Esophagus squamous epithelium (tissue), 4 donors: ENCODE results near the gene HDHD5.

Experiments
- CTCF ChIP-seq, 6 experiments: fragments of 450-650 bp in 4 of 6; fragments of 200-600 bp in 2 of 6; sonication (generic) in 2 of 6; IDR thresholded peaks; one replicate each; pipeline ENCODE4 v1.5.1; 2016 to 2019; ENCODE audit warnings: antibody characterized with exemption in 6 of 6, mild to moderate bottlenecking in 4 of 6, moderate library complexity in 4 of 6
- POLR2A ChIP-seq, 4 donors: fragments of 450-650 bp; IDR thresholded peaks; one replicate each; pipeline ENCODE4 v1.6.1; 2017; ENCODE audit warnings: antibody characterized with exemption in 4 of 4, mild to moderate bottlenecking in 4 of 4, moderate library complexity in 3 of 4

DNA sequence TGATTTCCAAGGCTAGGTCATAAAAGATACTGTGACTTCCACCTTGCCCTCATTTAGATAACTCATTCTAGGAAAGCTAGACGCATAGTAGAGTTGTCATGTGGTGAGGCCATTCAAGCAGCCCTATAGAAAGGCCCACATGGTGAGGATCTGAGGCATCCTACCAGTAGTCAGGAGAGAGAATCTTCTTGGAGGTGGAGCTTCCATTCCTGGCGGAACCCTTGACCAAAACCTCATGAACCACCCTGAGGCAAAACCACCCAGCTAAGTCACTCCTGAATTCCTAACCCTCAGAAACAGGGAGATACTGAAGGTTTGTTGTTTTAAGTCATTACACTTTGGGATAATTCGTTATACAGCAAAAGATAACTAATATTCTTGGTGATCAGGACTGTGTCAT lies 2.9 kb upstream of the HDHD5 start:
- no peak for TF ChIP-seq POLR2A (IDR thresholded peaks at IDR 0.05)
- no peak for TF ChIP-seq CTCF (IDR thresholded peaks at IDR 0.05)
